Measurements from ENCODE around the gene SLC4A7.

DNA sequence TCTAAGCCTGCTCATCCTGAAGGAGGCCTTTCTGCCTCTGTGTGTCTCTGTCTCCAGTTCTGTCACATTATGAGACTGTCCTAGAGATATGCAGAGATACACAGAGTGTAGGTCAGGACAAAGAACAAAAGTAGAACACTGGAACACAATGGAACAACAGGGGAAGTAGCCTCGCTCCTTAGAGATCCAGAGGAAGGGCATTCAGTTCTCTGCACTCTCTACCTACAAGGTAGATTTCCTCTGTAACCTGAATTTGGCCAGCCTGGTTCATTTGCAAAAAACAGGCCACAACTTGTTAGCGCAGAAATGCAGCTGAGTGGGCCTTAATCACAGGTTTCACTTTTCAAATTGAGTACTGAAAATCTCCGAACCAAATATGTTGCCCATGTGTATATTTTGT, 134.4 kb downstream of the SLC4A7 start:
- TF ChIP-seq EP300 (IDR thresholded peaks at IDR 0.05) (no peak), POLR2A (IDR thresholded peaks at IDR 0.05; ENCODE audit: low read depth) (no peak)
